GM18508 (cell line): Measurements from ENCODE around the gene FXYD5.

ENCODE experiments used
- ATAC-seq: cut with Tn5 transposase; IDR thresholded peaks from one replicate; pipeline ENCODE4 v1.9.1; 2021; ENCODE audit warnings: moderate number of reproducible peaks; ENCODE audit not compliant: insufficient read depth, unreplicated experiment

FXYD5 gene

GRCh38 chr19:35153701-35154524 is 622 bp upstream of the FXYD5 start:
- no peak for ATAC-seq

GRCh38 chr19:35155441-35155840 is 906 bp downstream of the FXYD5 start:
- ATAC-seq, result no peak

GRCh38 chr19:35155981-35156672 is 1.6 kb downstream of the FXYD5 start:
- no peak for ATAC-seq

- no peak for ATAC-seq
Observed at GRCh38 chr19:35156673-35157014, 2.1 kb downstream of the FXYD5 start.

- no peak for ATAC-seq
Observed at GRCh38 chr19:35157431-35157830, 2.9 kb downstream of the FXYD5 start.

- ATAC-seq, result no peak
Observed at GRCh38 chr19:35159606-35160005, 5.1 kb downstream of the FXYD5 start.

- ATAC-seq, result no peak
Observed at GRCh38 chr19:35160629-35161433, 6.3 kb downstream of the FXYD5 start.

- ATAC-seq, result no peak
Observed at GRCh38 chr19:35161434-35161743, 6.9 kb downstream of the FXYD5 start.

- no peak for ATAC-seq
Observed at GRCh38 chr19:35162471-35163326, 8.2 kb downstream of the FXYD5 start.

GRCh38 chr19:35164418-35164817 is 9.9 kb downstream of the FXYD5 start:
- no peak for ATAC-seq

GRCh38 chr19:35165200-35166058 is 10.9 kb downstream of the FXYD5 start:
- no peak for ATAC-seq

GRCh38 chr19:35166100-35167063 is 11.8 kb downstream of the FXYD5 start:
- ATAC-seq, result no peak

- no peak for ATAC-seq
Observed at GRCh38 chr19:35167251-35168119, 12.9 kb downstream of the FXYD5 start.

GRCh38 chr19:35168196-35168595 is 13.7 kb downstream of the FXYD5 start:
- ATAC-seq, result no peak

GRCh38 chr19:35169221-35169995 is 14.9 kb downstream of the FXYD5 start:
- ATAC-seq, result no peak

- ATAC-seq, result no peak
Observed at GRCh38 chr19:35170359-35171061, 16.0 kb downstream of the FXYD5 start.
